CD14-positive monocyte (primary cell): ENCODE data around the gene SCARB1. TPM values are rescaled to one million over a fixed set of nuclear protein-coding genes. Genes with fewer than 3 reads are reported as not detected.

ENCODE experiments used
- DNase-seq, 3 donors: peaks; one replicate each; pipeline ENCODE4 v3.0.0-alpha.2; 2011 to 2022
- H2AFZ ChIP-seq: 2 replicates; pipeline ENCODE4 v1.6.0; 2012; ENCODE audit warnings: mild to moderate bottlenecking, low read depth, low read length, inconsistent platforms; ENCODE audit not compliant: insufficient read depth, poor library complexity, severe bottlenecking
- H3K27ac ChIP-seq, 2 donors: 1 replicate in 1 of 2; 2 replicates in 1 of 2; pipeline ENCODE4 v1.5.1; 2012 to 2013; ENCODE audit warnings: low read length in 2 of 2, control low read depth in 1 of 2, inconsistent platforms in 1 of 2, low read depth in 1 of 2, mild to moderate bottlenecking in 1 of 2
- H3K27me3 ChIP-seq, 2 donors: one replicate each; pipeline versions ENCODE4 v1.6.0 to v1.6.1; 2011 to 2013; ENCODE audit warnings: low read length in 2 of 2; ENCODE audit not compliant: control insufficient read depth in 2 of 2, insufficient read depth in 2 of 2
- H3K36me3 ChIP-seq, 2 donors: replicated peaks in 1 of 2; 1 replicate in 1 of 2; 2 replicates in 1 of 2; pipeline versions ENCODE4 v1.5.1 to v1.6.1; 2012 to 2013; ENCODE audit warnings: low read length in 2 of 2, control low read depth in 1 of 2, inconsistent platforms in 1 of 2, mild to moderate bottlenecking in 1 of 2; ENCODE audit not compliant: insufficient read depth in 2 of 2, control insufficient read depth in 1 of 2
- H3K4me1 ChIP-seq, 2 donors: 1 replicate in 1 of 2; 2 replicates in 1 of 2; pipeline versions ENCODE4 v1.5.1 to v1.6.1; 2012 to 2013; ENCODE audit warnings: low read length in 2 of 2, control low read depth in 1 of 2, inconsistent platforms in 1 of 2, mild to moderate bottlenecking in 1 of 2, moderate library complexity in 1 of 2; ENCODE audit not compliant: insufficient read depth in 2 of 2, control insufficient read depth in 1 of 2
- H3K4me2 ChIP-seq: replicated peaks from 2 replicates; pipeline ENCODE3; 2012; ENCODE audit warnings: low read length, moderate library complexity, mild to moderate bottlenecking; ENCODE audit not compliant: poor library complexity, severe bottlenecking; ENCODE audit errors: extremely low read depth
- H3K4me3 ChIP-seq, 3 experiments: fragments of 200-600 bp in 1 of 3; sonication (generic) in 1 of 3; replicated peaks in 1 of 3; 1 replicate in 2 of 3; 2 replicates in 1 of 3; pipeline ENCODE4 v1.5.1; 2011 to 2013; ENCODE audit warnings: low read length in 3 of 3, mild to moderate bottlenecking in 3 of 3, control low read depth in 2 of 3, low read depth in 2 of 3, inconsistent platforms in 1 of 3, moderate library complexity in 1 of 3
- H3K79me2 ChIP-seq: 2 replicates; pipeline ENCODE4 v1.6.0; 2012; ENCODE audit warnings: mild to moderate bottlenecking, control low read depth, inconsistent platforms, low read length, moderate library complexity; ENCODE audit not compliant: insufficient read depth
- H3K9ac ChIP-seq: 2 replicates; pipeline ENCODE4 v1.6.0; 2017; ENCODE audit warnings: low read length, mild to moderate bottlenecking; ENCODE audit not compliant: insufficient read depth, poor library complexity, severe bottlenecking
- H3K9me3 ChIP-seq, 2 donors: replicated peaks in 1 of 2; 1 replicate in 1 of 2; 2 replicates in 1 of 2; pipeline versions ENCODE4 v1.5.1 to v1.6.1; 2012 to 2013; ENCODE audit warnings: low read length in 2 of 2, control low read depth in 1 of 2; ENCODE audit not compliant: control insufficient read depth in 1 of 2, insufficient read depth in 1 of 2
- H4K20me1 ChIP-seq: 2 replicates; pipeline ENCODE4 v1.6.0; 2012; ENCODE audit warnings: mild to moderate bottlenecking, low read length, control low read depth, moderate library complexity; ENCODE audit not compliant: insufficient read depth
- H3K27ac Mint-ChIP-seq, 7 donors: one replicate each; pipeline ENCODE4 v1.8.0; 2020; ENCODE audit warnings: mild to moderate bottlenecking in 7 of 7, mixed read lengths in 7 of 7, moderate library complexity in 6 of 7, inconsistent platforms in 2 of 7
- H3K27me3 Mint-ChIP-seq, 3 donors: one replicate each; pipeline ENCODE4 v1.8.0; 2021 to 2022; ENCODE audit warnings: low read depth in 3 of 3, mild to moderate bottlenecking in 3 of 3, mixed read lengths in 3 of 3, moderate library complexity in 3 of 3, inconsistent platforms in 1 of 3
- H3K36me3 Mint-ChIP-seq, 2 donors: one replicate each; pipeline ENCODE4 v1.8.0; 2020; ENCODE audit warnings: mixed read lengths in 2 of 2, inconsistent platforms in 1 of 2, mild to moderate bottlenecking in 1 of 2
- H3K4me1 Mint-ChIP-seq: one replicate; pipeline ENCODE4 v1.8.0; 2020; ENCODE audit warnings: mild to moderate bottlenecking, mixed read lengths
- H3K4me3 Mint-ChIP-seq, 2 donors: one replicate each; pipeline ENCODE4 v1.8.0; 2020; ENCODE audit warnings: mild to moderate bottlenecking in 2 of 2, mixed read lengths in 2 of 2, moderate library complexity in 1 of 2
- H3K9me3 Mint-ChIP-seq, 7 donors: one replicate each; pipeline ENCODE4 v1.8.0; 2020 to 2022; ENCODE audit warnings: mixed read lengths in 7 of 7, mild to moderate bottlenecking in 6 of 7, moderate library complexity in 6 of 7, inconsistent platforms in 2 of 7
- CTCF ChIP-seq: fragments of 200-600 bp; IDR thresholded peaks from one replicate; pipeline ENCODE4 v1.8.0; 2022; ENCODE audit warnings: antibody characterized with exemption, mild to moderate bottlenecking
- WGBS: methylation state at CpG from one replicate; pipeline ENCODE4 v1.1.5; 2013; ENCODE audit warnings: missing lambda C conversion rate; ENCODE audit not compliant: insufficient coverage; 5-methylcytosine and 5-hydroxymethylcytosine counted together
- intact Hi-C, 2 donors: fragments of 100-400 bp; cut with micrococcal nuclease; formaldehyde crosslinking; loops; one replicate each; pipeline versions ENCODE4 v1.15.0 to v1.15.1; 2023
- polyA plus RNA-seq, 3 donors: library from polyadenylated mRNA; depleted of rRNA in 1 of 3; unstranded in 2 of 3; stranded (reverse) in 1 of 3; fragments of 300-500 nt in 2 of 3; fragments of >200 nt in 1 of 3; fragmentation: Illumina TruSeq in 2 of 3; gene quantifications; 1 replicate in 2 of 3; 2 replicates in 1 of 3; pipeline ENCODE4 v1.2.3, GENCODE V29; 2012 to 2021

SCARB1 gene
- polyA plus RNA-seq, 3 donors: 13.1 to 34.3 (median 15.2) TPM

GRCh38 chr12:124831590-124831989, 32.1 kb downstream of the SCARB1 start:
- H3K4me1 ChIP-seq: no peaks in the 10 kb centered on the region
- no peak overlapping the region for H2AFZ ChIP-seq
- H3K9me3 ChIP-seq: peaks cover 0 to 3% of the 10 kb centered on the region in 2 donors
- H3K36me3 Mint-ChIP-seq: peaks cover 5 to 13% of the 10 kb centered on the region in 2 donors
- peaks cover 0 to 5% (median 2%) of the 10 kb centered on the region in 3 donors for H3K27me3 Mint-ChIP-seq
- peaks cover 6% of the 10 kb centered on the region for H4K20me1 ChIP-seq
- peak overlapping the region in 1 of 7 donors; percentile 32 for H3K27ac Mint-ChIP-seq
- no peak overlapping the region for H3K27ac ChIP-seq
- H3K9ac ChIP-seq: no peak overlapping the region
- no peaks in the 10 kb centered on the region for H3K36me3 ChIP-seq
- intact Hi-C loops: no loop called here
- H3K4me1 Mint-ChIP-seq: peaks cover 2% of the 10 kb centered on the region
- H3K4me3 Mint-ChIP-seq: no peak overlapping the region
- WGBS: 99% methylated on average over 8 of the region's 8 CpGs
- TF ChIP-seq CTCF: no peak
- H3K4me2 ChIP-seq: no peak overlapping the region
- peaks cover 0 to 4% (median 2%) of the 10 kb centered on the region in 7 donors for H3K9me3 Mint-ChIP-seq
- H3K27me3 ChIP-seq: no peaks in the 10 kb centered on the region
- H3K79me2 ChIP-seq: no peaks in the 10 kb centered on the region
- H3K4me3 ChIP-seq: no peak overlapping the region
- DNase-seq: no peak

GRCh38 chr12:124830306-124830705, 33.4 kb downstream of the SCARB1 start:
- H3K9me3 ChIP-seq: peaks cover 0 to 3% of the 10 kb centered on the region in 2 donors
- H3K9ac ChIP-seq: no peak overlapping the region
- 90% methylated on average over 4 of the region's 6 CpGs for WGBS
- Mint-ChIP-seq H3K36me3 (peaks cover 5 to 13% of the 10 kb centered on the region in 2 donors), H3K4me1 (peaks cover 2% of the 10 kb centered on the region), H3K9me3 (peaks cover 0 to 4% (median 2%) of the 10 kb centered on the region in 7 donors), H3K27me3 (peaks cover 0 to 5% (median 2%) of the 10 kb centered on the region in 3 donors), H3K27ac (no peak overlapping the region), H3K4me3 (no peak overlapping the region)
- H4K20me1 ChIP-seq: no peaks in the 10 kb centered on the region
- TF ChIP-seq CTCF: no peak
- no peak overlapping the region for H3K27ac ChIP-seq
- intact Hi-C loops: no loop called here
- no peak for DNase-seq
- H3K27me3 ChIP-seq: no peaks in the 10 kb centered on the region
- no peak overlapping the region for H3K4me2 ChIP-seq
- no peak overlapping the region for H3K4me3 ChIP-seq
- H3K4me1 ChIP-seq: no peaks in the 10 kb centered on the region
- no peaks in the 10 kb centered on the region for H3K36me3 ChIP-seq
- no peaks in the 10 kb centered on the region for H3K79me2 ChIP-seq
- H2AFZ ChIP-seq: no peak overlapping the region
